ENCODE data around the gene MCOLN2.
"Not testable (repeated sequence)": the region's sequence is repeated elsewhere in the genome, so short reads cannot be mapped to it uniquely, and the experiment has no call there.

MCOLN2 gene

GRCh38 chr1:84939761-84940160 lies 57.2 kb downstream of the MCOLN2 start:
- DNase-seq, result no peak

- no peak for DNase-seq
Observed at GRCh38 chr1:84939151-84939550, 57.8 kb downstream of the MCOLN2 start.

GRCh38 chr1:84936116-84936810 lies 60.6 kb downstream of the MCOLN2 start:
- peak; percentile 76 to 83 for DNase-seq

- no peak for DNase-seq
Observed at GRCh38 chr1:84933011-84933611, 63.8 kb downstream of the MCOLN2 start.

GRCh38 chr1:84930831-84931230 lies 66.1 kb downstream of the MCOLN2 start:
- no peak for DNase-seq

GRCh38 chr1:84930329-84930728 lies 66.6 kb downstream of the MCOLN2 start:
- DNase-seq, result no peak

GRCh38 chr1:84929581-84929980 lies 67.3 kb downstream of the MCOLN2 start:
- DNase-seq, result no peak

- no peak for DNase-seq
Observed at GRCh38 chr1:84928979-84929378, 67.9 kb downstream of the MCOLN2 start.

GRCh38 chr1:84923317-84923716 lies 73.6 kb downstream of the MCOLN2 start:
- DNase-seq, result no peak

GRCh38 chr1:84920159-84920558 lies 76.8 kb downstream of the MCOLN2 start:
- no peak for DNase-seq

- no peak for DNase-seq
Observed at GRCh38 chr1:84919461-84919970, 77.4 kb downstream of the MCOLN2 start.

GRCh38 chr1:84918726-84919336 lies 78.1 kb downstream of the MCOLN2 start:
- DNase-seq, result no peak

- no peak for DNase-seq
Observed at GRCh38 chr1:84916897-84917296, 80.0 kb downstream of the MCOLN2 start.

- DNase-seq, result no peak
Observed at GRCh38 chr1:84913555-84913892, 83.4 kb downstream of the MCOLN2 start.

GRCh38 chr1:84912726-84913554 lies 84.0 kb downstream of the MCOLN2 start:
- no peak for DNase-seq

GRCh38 chr1:84908746-84909464 lies 88.0 kb downstream of the MCOLN2 start:
- not testable (repeated sequence) for DNase-seq

- DNase-seq, result no peak
Observed at GRCh38 chr1:84907095-84907827, 89.7 kb downstream of the MCOLN2 start.

- not testable (repeated sequence) for DNase-seq
Observed at GRCh38 chr1:84902727-84903126, 94.2 kb downstream of the MCOLN2 start.

GRCh38 chr1:84899969-84900368 lies 96.9 kb downstream of the MCOLN2 start:
- DNase-seq, result no peak

GRCh38 chr1:84896279-84896678 lies 100.6 kb downstream of the MCOLN2 start:
- DNase-seq, result no peak

GRCh38 chr1:84892705-84893618 lies 104.0 kb downstream of the MCOLN2 start, which contains the start of gene LPAR3:
Gene LPAR3, minus strand, starts transcription at chr1:84893206. Its CDS starts 27,086 bp downstream, at chr1:84866120.
- peak; percentile 45 to 88 for DNase-seq
